Stimulated activated CD8-positive, alpha-beta memory T cell treated with anti-CD3 and anti-CD28 coated beads, Interleukin-7, amount 100 ng/mL, for 1 hour (primary cell): Measurements from ENCODE around the gene GDF3.
A peak's percentile ranks its signal among the peaks of the same experiment; 100 is the strongest.

Source experiments
- DNase-seq, 2 donors: peaks; one replicate each; pipeline ENCODE4 v3.0.0-alpha.2; 2020; ENCODE audit warnings: low read depth in 2 of 2

The GDF3 gene

DNA sequence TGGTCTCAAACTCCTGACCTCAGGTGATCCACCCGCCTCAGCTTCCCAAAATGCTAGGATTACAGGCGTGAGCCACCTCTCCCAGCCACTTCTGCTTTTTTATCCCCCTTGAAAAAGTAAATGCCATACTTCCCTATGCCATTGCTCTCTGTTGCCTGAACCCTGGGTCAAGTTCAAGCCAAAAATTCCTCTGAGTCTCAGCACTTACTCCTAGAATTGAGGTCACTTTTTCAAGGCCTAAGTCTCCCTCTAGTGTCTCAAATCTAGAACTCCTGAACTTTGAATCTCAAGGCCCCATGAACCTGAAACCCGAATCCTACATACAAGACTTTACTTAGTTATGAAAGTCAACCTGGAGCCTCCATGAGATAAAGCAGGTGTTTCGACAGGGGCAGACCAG, 28.4 kb downstream of the GDF3 start:
- DNase-seq = no peak

DNA sequence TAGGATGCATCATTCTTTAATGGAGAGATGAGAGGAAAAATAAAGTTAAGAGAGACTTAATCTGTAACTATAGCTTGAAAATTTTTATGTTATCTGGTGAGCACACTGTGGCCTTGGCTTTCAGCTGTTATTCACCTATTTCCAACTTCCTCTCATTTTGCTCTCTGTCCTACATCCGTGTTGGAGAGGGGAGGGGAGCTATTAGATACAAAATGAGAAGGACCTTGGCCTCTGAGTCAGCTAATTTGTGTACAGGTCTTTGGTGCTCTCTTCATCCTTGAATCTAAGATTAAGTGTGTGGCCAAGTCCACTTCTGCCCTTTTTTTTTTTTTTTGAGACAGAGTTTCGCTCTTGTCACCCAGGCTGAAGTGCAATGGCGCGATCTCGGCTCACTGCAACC, 29.0 kb downstream of the GDF3 start:
- DNase-seq = no peak

DNA sequence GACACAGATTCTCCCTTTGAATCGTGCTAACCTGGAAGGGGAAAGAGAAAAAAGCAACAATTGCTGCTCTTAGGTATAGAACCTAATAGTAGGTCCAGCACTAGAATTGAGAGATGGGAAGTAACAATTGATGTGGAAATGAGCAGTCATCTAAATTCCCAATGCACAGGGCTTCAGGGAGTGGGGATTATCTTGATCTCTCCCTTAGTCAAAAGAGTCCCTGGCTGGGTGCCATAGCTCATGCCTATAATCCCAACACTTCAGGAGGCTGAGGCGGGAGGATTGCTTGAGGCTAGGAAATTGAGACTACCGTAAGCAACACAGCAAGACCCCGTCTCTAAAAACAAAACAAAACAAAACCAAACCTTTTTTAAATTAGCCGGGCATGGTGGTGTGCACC, 33.8 kb downstream of the GDF3 start:
- DNase-seq = no peak

DNA sequence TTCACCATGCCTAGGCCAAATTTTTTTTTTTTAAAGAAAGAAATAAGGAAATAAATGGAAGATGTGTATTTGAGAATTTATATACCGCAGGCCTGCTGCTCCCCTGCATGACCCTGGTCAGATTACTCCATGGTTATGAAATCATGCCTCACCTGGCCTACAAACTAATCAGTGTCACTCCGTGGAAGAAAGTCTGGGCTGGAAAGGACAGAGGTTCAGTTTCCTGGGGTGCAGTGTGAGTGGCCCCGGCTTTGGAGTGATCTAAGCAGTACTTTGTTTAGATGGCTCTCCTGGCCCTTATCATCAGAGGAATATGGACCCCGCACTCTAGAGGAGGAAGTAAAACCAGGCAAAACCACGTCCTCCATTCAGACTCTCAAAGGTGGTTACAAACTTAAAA, 39.5 kb downstream of the GDF3 start:
- no peak for DNase-seq

DNA sequence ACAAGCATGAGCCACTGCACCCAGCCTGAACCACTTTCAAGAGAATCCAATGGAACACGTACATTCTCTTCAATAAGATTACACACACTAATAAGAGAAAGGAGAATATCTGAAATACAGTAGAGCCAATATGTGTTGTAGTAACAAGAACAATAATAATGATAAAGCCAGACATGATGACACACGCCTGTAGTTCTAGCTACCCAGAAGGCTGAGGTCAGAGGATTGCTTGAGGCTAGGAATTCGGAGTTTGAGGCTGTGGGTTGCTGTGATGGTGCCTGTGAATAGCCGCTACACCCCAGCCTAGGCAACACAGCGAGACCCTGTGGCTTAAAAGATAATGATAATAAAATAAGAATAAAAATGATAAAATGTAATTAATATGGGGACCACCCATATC, 45.5 kb downstream of the GDF3 start:
- DNase-seq = no peak

DNA sequence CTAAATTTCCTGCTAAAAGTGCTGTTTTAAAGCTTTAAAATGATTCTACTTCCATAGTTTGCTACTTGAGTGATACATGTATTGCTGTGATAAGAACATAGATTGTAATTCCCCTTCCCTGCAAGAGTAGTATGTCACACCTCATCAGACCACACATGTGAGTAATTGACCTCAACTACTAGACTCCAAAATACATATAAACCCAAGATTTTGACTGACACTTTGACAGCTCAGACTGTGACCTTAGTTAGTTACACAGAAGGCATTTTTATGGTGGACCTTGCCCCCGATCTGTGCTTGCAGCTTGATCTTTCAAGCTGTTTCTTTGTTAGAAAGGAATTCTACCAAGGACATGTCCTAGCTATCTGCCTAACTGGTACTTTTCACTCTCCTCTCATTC, 48.5 kb downstream of the GDF3 start:
- DNase-seq = no peak

DNA sequence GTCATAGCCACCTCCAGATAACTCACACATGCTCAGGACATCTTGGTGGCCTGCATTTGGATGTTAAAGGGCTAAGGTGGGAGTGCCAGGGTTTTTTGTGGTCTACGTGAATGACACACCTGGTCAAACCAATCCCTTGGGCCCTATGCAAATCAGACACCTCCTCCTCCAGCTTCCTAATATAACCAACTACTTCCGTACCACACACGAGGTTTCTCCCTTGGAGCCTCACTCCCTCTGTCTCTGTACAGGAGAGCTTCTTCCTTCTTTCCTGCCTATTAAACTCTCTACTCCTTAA, 49.4 kb downstream of the GDF3 start:
- no peak for DNase-seq

DNA sequence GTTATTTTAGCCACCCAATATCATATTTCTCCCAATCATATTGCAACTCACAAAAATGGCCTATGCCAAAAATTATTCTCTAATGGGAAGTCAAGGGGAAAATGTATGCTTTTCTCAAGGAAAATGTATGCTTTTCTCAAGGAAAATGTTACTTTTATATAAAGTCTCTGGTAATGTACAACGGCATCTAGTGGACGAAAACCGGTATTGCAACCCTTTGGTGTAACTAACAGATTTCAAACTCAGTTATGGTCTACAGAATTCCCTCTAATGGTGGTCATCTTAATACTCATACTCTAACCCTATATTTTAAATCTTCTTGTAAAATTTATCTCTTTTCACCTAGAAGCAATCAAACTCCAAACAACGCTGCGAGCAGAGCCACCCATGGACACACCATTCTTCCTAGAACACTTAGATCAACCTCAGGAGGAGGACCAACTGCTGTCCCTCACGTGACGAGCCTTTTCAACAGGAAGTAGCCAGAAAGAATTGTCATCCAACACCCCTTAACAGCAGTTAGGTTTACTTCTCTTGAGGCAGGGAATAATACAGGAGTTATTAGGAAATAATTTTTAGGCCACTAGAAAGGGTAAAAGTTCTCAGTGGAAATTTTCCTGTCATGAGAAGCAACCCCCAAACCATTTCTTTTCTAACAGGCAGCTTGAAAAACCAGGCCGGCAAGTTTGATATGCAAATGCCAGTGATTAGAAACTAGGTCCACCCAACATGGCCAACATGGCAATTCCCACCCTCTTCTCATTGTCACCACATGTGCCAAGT, 50.0 kb downstream of the GDF3 start:
- DNase-seq = no peak

DNA sequence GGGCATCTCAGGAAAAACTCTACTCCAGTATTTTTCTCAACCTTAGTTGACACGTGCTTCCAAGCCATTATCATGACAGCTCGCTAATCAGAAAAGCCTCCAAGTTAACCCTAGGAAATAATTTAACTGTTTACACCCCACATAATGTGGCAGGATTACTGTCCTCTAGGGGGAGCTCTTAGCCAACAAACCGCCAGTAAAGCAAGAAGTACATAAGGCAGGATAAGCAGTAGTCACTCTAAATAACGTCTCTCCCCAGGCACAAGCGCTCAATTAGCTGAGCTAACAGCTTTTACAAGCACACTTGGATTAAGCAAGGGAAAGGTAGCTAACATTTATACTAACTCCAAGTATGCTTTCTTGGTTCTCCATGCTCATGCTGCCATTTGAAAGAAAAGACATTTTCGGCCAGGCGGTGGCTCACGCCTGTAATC, 52.7 kb downstream of the GDF3 start:
- no peak for DNase-seq

DNA sequence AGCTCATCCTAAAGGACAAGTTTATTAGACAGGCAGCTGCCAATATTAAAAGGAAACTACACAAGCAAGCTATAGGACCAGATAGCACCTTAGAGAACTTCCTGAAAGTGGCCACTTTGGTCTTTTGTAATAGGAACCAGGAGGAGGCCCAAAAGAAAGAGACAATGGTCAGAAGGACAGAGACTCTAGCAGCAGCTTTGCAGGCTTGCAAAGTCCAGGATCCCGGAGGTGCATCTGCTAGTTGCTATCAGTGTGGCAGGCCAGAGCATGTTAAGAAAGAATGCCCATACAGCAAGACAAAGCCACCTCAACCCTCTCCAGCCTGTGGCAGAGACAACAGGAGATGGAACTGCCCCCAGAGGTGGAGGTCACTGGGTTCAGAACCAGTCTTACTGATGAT, 53.3 kb downstream of the GDF3 start:
- DNase-seq = no peak

DNA sequence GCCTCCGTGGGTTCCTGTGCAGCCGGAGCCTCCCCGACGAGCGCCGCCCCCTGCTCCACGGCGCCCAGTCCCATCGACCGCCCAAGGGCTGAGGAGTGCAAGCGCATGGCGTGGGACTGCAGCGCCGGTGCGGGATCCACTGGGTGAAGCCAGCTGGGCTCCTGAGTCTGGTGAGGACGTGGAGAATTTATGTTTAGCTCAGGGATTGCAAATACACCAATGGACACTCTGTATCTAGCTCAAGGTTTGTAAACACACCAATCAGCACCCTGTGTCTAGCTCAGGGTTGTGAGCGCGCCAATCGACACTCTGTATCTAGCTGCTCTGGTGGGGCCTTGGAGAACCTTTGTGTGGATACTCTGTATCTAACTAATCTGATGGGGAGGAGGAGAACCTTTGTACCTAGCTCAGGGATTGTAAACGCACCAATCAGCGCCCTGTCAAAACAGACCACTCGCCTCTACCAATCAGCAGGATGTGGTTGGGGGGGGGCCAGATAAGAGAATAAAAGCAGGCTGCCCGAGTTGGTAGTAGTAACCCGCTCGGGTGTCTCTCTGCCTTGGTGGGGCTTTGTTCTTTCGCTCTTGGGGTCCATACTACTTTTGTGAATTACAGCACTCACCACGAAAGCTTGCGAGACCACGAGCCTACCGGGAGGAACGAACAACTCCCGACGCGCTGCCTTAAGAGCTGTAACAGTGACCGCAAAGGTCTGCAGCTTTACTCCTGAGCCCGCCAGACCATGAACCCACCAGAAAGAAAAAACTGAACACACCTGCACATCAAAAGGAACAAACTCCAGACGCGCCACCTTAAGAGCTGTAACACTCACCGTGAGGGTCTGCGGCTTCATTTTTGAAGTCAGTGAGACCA, 55.2 kb downstream of the GDF3 start:
- peak; percentile 12 to 17 for DNase-seq
